Upper lobe of left lung (tissue), 4 donors: ENCODE measurements around the gene P2RY14.

ENCODE experiments used
- EP300 ChIP-seq, 4 donors: sonication (generic); formaldehyde crosslinking; IDR thresholded peaks; one replicate each; pipeline ENCODE4 v1.5.1; 2017; ENCODE audit warnings: antibody characterized with exemption in 4 of 4, control low read depth in 2 of 4
- POLR2A ChIP-seq, 4 donors: fragments of 450-650 bp; IDR thresholded peaks; one replicate each; pipeline ENCODE4 v1.5.1; 2016 to 2017; ENCODE audit warnings: antibody characterized with exemption in 4 of 4, mild to moderate bottlenecking in 2 of 4
- POLR2AphosphoS5 ChIP-seq, 2 donors: sonication (generic); formaldehyde crosslinking; IDR thresholded peaks; one replicate each; pipeline ENCODE4 v1.5.1; 2017; ENCODE audit warnings: antibody characterized with exemption in 2 of 2
- TF ChIP-seq, protein P1 (sequence below), 6 experiments: fragments of 450-650 bp in 4 of 6; fragments of 200-600 bp in 2 of 6; sonication (generic) in 2 of 6; IDR thresholded peaks; one replicate each; pipeline ENCODE4 v1.5.1; 2016 to 2019; ENCODE audit warnings: antibody characterized with exemption in 6 of 6

- TF ChIP-seq POLR2A (IDR thresholded peaks at IDR 0.05) (no peak), POLR2AphosphoS5 (IDR thresholded peaks at IDR 0.05) (no peak), EP300 (IDR thresholded peaks at IDR 0.05) (no peak)
- TF ChIP-seq, protein P1, sequence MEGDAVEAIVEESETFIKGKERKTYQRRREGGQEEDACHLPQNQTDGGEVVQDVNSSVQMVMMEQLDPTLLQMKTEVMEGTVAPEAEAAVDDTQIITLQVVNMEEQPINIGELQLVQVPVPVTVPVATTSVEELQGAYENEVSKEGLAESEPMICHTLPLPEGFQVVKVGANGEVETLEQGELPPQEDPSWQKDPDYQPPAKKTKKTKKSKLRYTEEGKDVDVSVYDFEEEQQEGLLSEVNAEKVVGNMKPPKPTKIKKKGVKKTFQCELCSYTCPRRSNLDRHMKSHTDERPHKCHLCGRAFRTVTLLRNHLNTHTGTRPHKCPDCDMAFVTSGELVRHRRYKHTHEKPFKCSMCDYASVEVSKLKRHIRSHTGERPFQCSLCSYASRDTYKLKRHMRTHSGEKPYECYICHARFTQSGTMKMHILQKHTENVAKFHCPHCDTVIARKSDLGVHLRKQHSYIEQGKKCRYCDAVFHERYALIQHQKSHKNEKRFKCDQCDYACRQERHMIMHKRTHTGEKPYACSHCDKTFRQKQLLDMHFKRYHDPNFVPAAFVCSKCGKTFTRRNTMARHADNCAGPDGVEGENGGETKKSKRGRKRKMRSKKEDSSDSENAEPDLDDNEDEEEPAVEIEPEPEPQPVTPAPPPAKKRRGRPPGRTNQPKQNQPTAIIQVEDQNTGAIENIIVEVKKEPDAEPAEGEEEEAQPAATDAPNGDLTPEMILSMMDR (IDR thresholded peaks at IDR 0.05) = no peak
Measured at GRCh38 chr3:151281671-151282324, 3.5 kb upstream of the P2RY14 start.
